ENCODE results near the gene ARGLU1.
A peak's percentile ranks its signal among the peaks of the same experiment; 100 is the strongest.

ARGLU1 gene

GRCh38 chr13:106535552-106536243 lies 32.2 kb downstream of the ARGLU1 start, which contains the start of gene EFNB2:
TSS of gene EFNB2 (minus strand) at chr13:106535662. CDS start at chr13:106534964, 698 bp downstream.
- DNase-seq (ENCODE audit: low read depth): peak; percentile 92
- no peak for TF ChIP-seq CTCF (IDR thresholded peaks at IDR 0.05; ENCODE audit: low read length, missing control alignments)
- peak within 1 kb of the TSS; percentile 77 for H3K4me3 ChIP-seq (replicated peaks; ENCODE audit: low read depth, low read length)

DNA sequence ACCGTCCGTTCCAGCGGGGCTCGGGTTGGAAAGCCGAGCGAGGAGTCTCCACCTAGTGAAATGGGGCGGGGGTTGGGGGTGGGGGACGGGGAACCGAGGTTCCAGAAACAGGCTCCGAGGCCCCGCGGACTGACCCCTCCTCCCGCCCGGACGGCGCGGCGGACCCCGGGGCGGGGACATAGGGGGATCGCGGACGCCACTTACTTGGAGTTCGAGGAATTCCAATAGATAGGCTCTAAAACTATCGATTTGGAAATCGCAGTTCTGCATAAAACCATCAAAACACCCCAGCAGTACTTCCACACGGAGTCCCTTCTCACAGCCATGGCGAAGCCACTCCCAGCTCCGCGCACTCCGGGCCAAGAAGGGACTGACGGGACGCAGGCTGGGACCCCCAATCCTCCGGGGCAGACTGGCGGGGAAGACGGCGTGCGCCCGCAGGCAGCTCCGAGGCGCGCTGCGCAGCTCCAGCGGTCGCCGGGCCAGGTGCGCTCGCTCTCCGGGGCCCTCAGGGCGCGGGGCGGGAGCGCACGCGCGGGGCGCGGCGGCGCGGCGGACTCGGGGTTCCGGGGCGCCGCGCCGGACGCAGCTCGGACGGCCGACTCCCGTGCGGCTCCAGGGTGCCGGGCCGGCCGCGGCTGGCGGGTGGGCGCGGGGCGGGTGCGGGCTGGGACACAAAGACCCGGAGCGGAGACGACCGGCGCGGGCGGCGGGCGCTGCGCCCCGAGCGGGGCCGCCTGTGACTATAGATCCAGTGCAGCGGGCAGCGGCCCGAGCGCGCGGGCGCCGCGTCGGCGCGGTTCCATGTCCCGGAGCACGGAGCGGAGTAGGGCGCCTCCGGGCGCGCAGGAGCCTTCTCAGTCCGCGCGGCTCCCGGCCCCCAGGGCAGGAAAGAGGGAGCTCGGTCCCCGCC lies 33.0 kb downstream of the ARGLU1 start:
- peak; percentile 29 for DNase-seq (ENCODE audit: low read depth)
- peak overlapping the region; percentile 77 for H3K4me3 ChIP-seq (replicated peaks; ENCODE audit: low read depth, low read length)
- no peak for TF ChIP-seq CTCF (IDR thresholded peaks at IDR 0.05; ENCODE audit: low read length, missing control alignments)

GRCh38 chr13:106533943-106534638 lies 33.8 kb downstream of the ARGLU1 start:
- peak overlapping the region; percentile 77 for H3K4me3 ChIP-seq (replicated peaks; ENCODE audit: low read depth, low read length)
- peak; percentile 69 for DNase-seq (ENCODE audit: low read depth)
- no peak for TF ChIP-seq CTCF (IDR thresholded peaks at IDR 0.05; ENCODE audit: low read length, missing control alignments)

GRCh38 chr13:106533101-106533942 lies 34.6 kb downstream of the ARGLU1 start:
- peak; percentile 86 for DNase-seq (ENCODE audit: low read depth)
- peak overlapping the region; percentile 77 for H3K4me3 ChIP-seq (replicated peaks; ENCODE audit: low read depth, low read length)
- TF ChIP-seq CTCF (IDR thresholded peaks at IDR 0.05; ENCODE audit: low read length, missing control alignments): peak; percentile 36

GRCh38 chr13:106532111-106532929 lies 35.6 kb downstream of the ARGLU1 start:
- H3K4me3 ChIP-seq (replicated peaks; ENCODE audit: low read depth, low read length): peak overlapping the region; percentile 77
- no peak for TF ChIP-seq CTCF (IDR thresholded peaks at IDR 0.05; ENCODE audit: low read length, missing control alignments)
- DNase-seq (ENCODE audit: low read depth): peak; percentile 38
